Kidney (tissue), 14 donors: ENCODE results near the gene CCNL2. TPM values are rescaled to one million over a fixed set of nuclear protein-coding genes. Genes with fewer than 3 reads are reported as not detected.
A peak's percentile ranks its signal among the peaks of the same experiment; 100 is the strongest.

Experiments
- DNase-seq, 5 donors: peaks; one replicate each; pipeline ENCODE4 v3.0.0-alpha.2; 2013 to 2020
- FAIRE-seq: peaks from 2 replicates; lab custom pipeline; 2012; peaks lifted over from hg19 to GRCh38; lab: Jason Lieb, UNC
- H3K27ac ChIP-seq, 2 donors: one replicate each; pipeline ENCODE4 v1.7.0; 2013; ENCODE audit warnings: low read depth in 2 of 2, low read length in 2 of 2, inconsistent platforms in 1 of 2
- H3K27me3 ChIP-seq: one replicate; pipeline ENCODE4 v1.7.1; 2013; ENCODE audit warnings: low read length, inconsistent platforms; ENCODE audit not compliant: control insufficient read depth, insufficient read depth
- H3K36me3 ChIP-seq, 3 donors: one replicate each; pipeline versions ENCODE4 v1.7.0 to v1.7.1; 2013; ENCODE audit warnings: low read length in 3 of 3, control low read depth in 1 of 3, inconsistent platforms in 1 of 3; ENCODE audit not compliant: insufficient read depth in 3 of 3, control insufficient read depth in 2 of 3
- H3K4me1 ChIP-seq, 3 donors: one replicate each; pipeline versions ENCODE4 v1.7.0 to v1.7.1; 2013; ENCODE audit warnings: low read length in 3 of 3, inconsistent platforms in 1 of 3, low read depth in 1 of 3; ENCODE audit not compliant: control insufficient read depth in 2 of 3, insufficient read depth in 2 of 3
- H3K4me3 ChIP-seq, 3 donors: one replicate each; pipeline versions ENCODE4 v1.7.0 to v1.8.1; 2013; ENCODE audit warnings: low read length in 3 of 3, control low read depth in 1 of 3, inconsistent platforms in 1 of 3
- H3K9ac ChIP-seq, 3 donors: one replicate each; pipeline versions ENCODE4 v1.7.0 to v1.7.1; 2013; ENCODE audit warnings: low read length in 3 of 3, control low read depth in 1 of 3, inconsistent platforms in 1 of 3
- H3K9me3 ChIP-seq, 3 donors: one replicate each; pipeline versions ENCODE4 v1.7.0 to v1.7.1; 2013; ENCODE audit warnings: low read length in 3 of 3, control low read depth in 1 of 3, inconsistent platforms in 1 of 3; ENCODE audit not compliant: control insufficient read depth in 2 of 3, insufficient read depth in 1 of 3
- CTCF ChIP-seq: IDR thresholded peaks from 3 replicates; pipeline ENCODE4 v1.5.1; 2012; ENCODE audit warnings: mild to moderate bottlenecking, moderate library complexity, borderline replicate concordance; ENCODE audit not compliant: insufficient read depth; ENCODE audit errors: extremely low read depth
- intact Hi-C: fragments of 100-400 bp; cut with DNase I; formaldehyde crosslinking; loops from one replicate; pipeline ENCODE4 v1.11.1; 2022
- polyA plus RNA-seq: library from polyadenylated mRNA; stranded (reverse); fragments of 350-450 nt; fragmentation: Illumina TruSeq; extraction: RNeasy Lipid Tissue Mini Kit (QIAGEN cat#74804); gene quantifications from one replicate; pipeline ENCODE4 v1.2.3, GENCODE V29; 2014; ENCODE audit warnings: low read depth, low replicate concordance; ENCODE audit not compliant: insufficient read depth
- total RNA-seq: library from RNA; stranded (reverse); fragmentation: NEBNext Ultra II Directional; extraction: Animal tissue kit (Norgen Biotek cat#: 25700); gene quantifications from one replicate; pipeline ENCODE4 v1.2.1, GENCODE V29; 2021
- donor health status: control.
- donor health status: control.
- donor health status: control.
- donor health status: control.
- donor health status: control.
- donor health status: DM: yes; HTN: yes; CAD: no.
- donor health status: Normal renal cell carcinoma (clear cell type).

Gene CCNL2
- total and polyA plus RNA-seq, 2 donors from 2014 or later: 72.0 to 199 TPM

GRCh38 chr1:1424707-1425106 is 25.6 kb upstream of the CCNL2 start:
- H3K27ac ChIP-seq: no peak overlapping the region
- no peaks in the 10 kb centered on the region for H3K36me3 ChIP-seq
- no peak overlapping the region for H3K9ac ChIP-seq
- TF ChIP-seq CTCF: no peak
- no peak for FAIRE-seq
- peaks cover 0 to 5% (median 0%) of the 10 kb centered on the region in 3 donors for H3K4me1 ChIP-seq
- no peaks in the 10 kb centered on the region for H3K27me3 ChIP-seq
- no peaks in the 10 kb centered on the region for H3K9me3 ChIP-seq
- peak in 1 of 5 donors; percentile 57 for DNase-seq
- no peak overlapping the region for H3K4me3 ChIP-seq
- intact Hi-C loops: no loop called here

- TF ChIP-seq CTCF: no peak
- FAIRE-seq (no peak), DNase-seq (no peak)
- Histone ChIP-seq H3K4me3 (no peak overlapping the region), H3K4me1 (peaks cover 0 to 6% (median 0%) of the 10 kb centered on the region in 3 donors), H3K9me3 (no peaks in the 10 kb centered on the region), H3K9ac (no peak overlapping the region), H3K27me3 (no peaks in the 10 kb centered on the region), H3K36me3 (no peaks in the 10 kb centered on the region), H3K27ac (no peak overlapping the region)
- intact Hi-C loops: no loop called here
Observed at GRCh38 chr1:1423245-1423597, 24.1 kb upstream of the CCNL2 start.

DNA sequence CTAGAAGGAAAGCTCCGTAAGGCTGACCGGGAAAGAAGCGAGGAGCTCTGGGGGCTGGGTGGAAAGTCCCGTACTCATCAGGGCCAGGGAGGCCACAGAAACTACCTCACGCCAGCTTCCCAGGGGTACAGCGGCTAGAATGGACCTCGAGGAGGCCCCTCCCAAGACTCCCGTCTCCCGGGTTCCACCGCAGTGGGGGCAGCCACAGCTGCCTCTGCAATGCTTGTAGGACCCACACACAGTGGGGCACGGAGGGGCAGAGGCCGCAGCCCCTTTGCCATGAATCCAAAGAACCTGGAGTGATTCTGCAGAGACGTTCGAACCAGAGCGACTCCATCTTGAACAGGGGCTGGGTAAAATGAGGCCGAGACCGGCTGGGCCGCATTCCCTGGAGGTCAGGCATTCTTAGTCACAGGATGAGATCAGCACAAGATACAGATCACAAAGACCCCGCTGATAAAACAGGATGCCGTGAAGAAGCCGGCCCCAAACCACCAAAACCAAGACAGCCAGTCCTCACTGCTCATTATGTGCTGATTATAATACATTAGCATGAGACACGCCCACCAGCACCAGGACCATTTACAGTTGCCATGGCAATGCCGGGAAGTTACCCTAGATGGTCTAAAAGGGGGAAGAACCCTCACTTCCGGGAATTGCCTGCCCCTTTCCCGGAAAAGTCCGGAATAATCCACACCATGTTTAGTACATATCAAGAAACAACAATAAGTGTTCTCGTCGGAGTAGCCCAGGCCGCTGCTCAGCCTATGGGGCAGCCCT is 23.5 kb upstream of the CCNL2 start:
- H3K9me3 ChIP-seq: no peaks in the 10 kb centered on the region
- intact Hi-C loops: no loop called here
- FAIRE-seq: no peak
- no peaks in the 10 kb centered on the region for H3K27me3 ChIP-seq
- H3K27ac ChIP-seq: no peak overlapping the region
- no peak overlapping the region for H3K9ac ChIP-seq
- TF ChIP-seq CTCF: no peak
- no peaks in the 10 kb centered on the region for H3K36me3 ChIP-seq
- H3K4me1 ChIP-seq: peaks cover 0 to 6% (median 0%) of the 10 kb centered on the region in 3 donors
- no peak overlapping the region for H3K4me3 ChIP-seq
- DNase-seq: peak in 1 of 5 donors; percentile 57
